PC-9 (cell line): Measurements from ENCODE around the gene CACYBP.

Source experiments
- EZH2 ChIP-seq: fragments of 200-600 bp; sonication (generic); IDR thresholded peaks from 2 replicates; pipeline ENCODE4 v1.8.0; 2017; ENCODE audit warnings: antibody characterized with exemption, low read depth
- TF ChIP-seq, protein P1 (sequence below): fragments of 200-600 bp; sonication (generic); conservative IDR thresholded peaks from 2 replicates; pipeline ENCODE4 v1.6.1; 2017; ENCODE audit warnings: mixed run types, antibody characterized with exemption, mild to moderate bottlenecking, moderate library complexity

DNA sequence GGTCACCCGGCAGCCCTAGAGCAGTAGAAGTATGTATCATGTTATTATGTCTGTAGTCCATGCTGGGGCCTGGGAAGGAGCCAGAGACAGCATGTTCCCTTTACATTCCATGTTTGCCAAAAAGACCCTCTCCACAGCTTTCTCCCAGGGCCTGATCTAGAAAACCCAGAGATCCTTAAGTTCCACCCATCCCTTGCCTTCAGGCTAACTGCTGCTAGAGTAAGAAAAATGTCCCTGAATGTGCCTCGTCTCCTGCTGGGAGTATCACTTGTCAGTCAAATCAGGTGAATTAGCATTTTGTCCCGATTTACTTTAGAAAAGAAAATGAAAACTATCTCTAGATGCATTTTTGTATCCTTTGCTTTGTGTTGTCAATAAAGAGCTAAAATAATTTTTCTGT is 36.7 kb downstream of the CACYBP start:
- TF ChIP-seq, protein P1, sequence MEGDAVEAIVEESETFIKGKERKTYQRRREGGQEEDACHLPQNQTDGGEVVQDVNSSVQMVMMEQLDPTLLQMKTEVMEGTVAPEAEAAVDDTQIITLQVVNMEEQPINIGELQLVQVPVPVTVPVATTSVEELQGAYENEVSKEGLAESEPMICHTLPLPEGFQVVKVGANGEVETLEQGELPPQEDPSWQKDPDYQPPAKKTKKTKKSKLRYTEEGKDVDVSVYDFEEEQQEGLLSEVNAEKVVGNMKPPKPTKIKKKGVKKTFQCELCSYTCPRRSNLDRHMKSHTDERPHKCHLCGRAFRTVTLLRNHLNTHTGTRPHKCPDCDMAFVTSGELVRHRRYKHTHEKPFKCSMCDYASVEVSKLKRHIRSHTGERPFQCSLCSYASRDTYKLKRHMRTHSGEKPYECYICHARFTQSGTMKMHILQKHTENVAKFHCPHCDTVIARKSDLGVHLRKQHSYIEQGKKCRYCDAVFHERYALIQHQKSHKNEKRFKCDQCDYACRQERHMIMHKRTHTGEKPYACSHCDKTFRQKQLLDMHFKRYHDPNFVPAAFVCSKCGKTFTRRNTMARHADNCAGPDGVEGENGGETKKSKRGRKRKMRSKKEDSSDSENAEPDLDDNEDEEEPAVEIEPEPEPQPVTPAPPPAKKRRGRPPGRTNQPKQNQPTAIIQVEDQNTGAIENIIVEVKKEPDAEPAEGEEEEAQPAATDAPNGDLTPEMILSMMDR, result no peak
- TF ChIP-seq EZH2, result no peak
